Activated naive CD4-positive, alpha-beta T cell treated with anti-CD3 and anti-CD28 coated beads for 36 hours (primary cell): Measurements from ENCODE around the gene SLC12A8. TPM values are rescaled to one million over a fixed set of nuclear protein-coding genes. Genes with fewer than 3 reads are reported as not detected.

Source experiments
- CTCF ChIA-PET: fragments of 350-600 bp; sonication (Branson Sonifier 250); formaldehyde crosslinking; loops from one replicate; lab custom pipeline; 2021; ENCODE audit warnings: antibody characterized with exemption; lab: Charles Lee
- DNase-seq: peaks from one replicate; pipeline ENCODE4 v3.0.0-alpha.2; 2020
- H3K27ac Mint-ChIP-seq: one replicate; pipeline ENCODE4 v1.8.0; 2021; ENCODE audit warnings: mild to moderate bottlenecking, mixed read lengths
- H3K27me3 Mint-ChIP-seq: one replicate; pipeline ENCODE4 v1.8.0; 2021; ENCODE audit warnings: low read depth, mixed read lengths
- H3K36me3 Mint-ChIP-seq: one replicate; pipeline ENCODE4 v1.8.0; 2021; ENCODE audit warnings: low read depth, mixed read lengths
- H3K4me1 Mint-ChIP-seq: one replicate; pipeline ENCODE4 v1.8.0; 2021; ENCODE audit warnings: low read depth, mixed read lengths
- H3K4me3 Mint-ChIP-seq: one replicate; pipeline ENCODE4 v1.8.0; 2021; ENCODE audit warnings: mild to moderate bottlenecking, moderate library complexity, mixed read lengths
- H3K9me3 Mint-ChIP-seq: one replicate; pipeline ENCODE4 v1.8.0; 2021; ENCODE audit warnings: mixed read lengths
- intact Hi-C: fragments of 100-400 bp; cut with micrococcal nuclease; formaldehyde crosslinking; loops from one replicate; pipeline ENCODE4 v1.15.1; 2023
- total RNA-seq, 2 experiments: library from RNA; stranded (reverse); gene quantifications; one replicate each; pipeline ENCODE4 v1.2.3, GENCODE V29; 2021

The SLC12A8 gene
- total RNA-seq, 2 experiments from 2014 or later, result 1.1 TPM

- intact Hi-C loops, result no loop called here
- no peaks in the 10 kb centered on the region for H3K9me3 Mint-ChIP-seq
Observed at GRCh38 chr3:125059488-125060245, 152.9 kb downstream of the SLC12A8 start.

GRCh38 chr3:125058959-125059358, 153.6 kb downstream of the SLC12A8 start:
- CTCF ChIA-PET, result interaction anchor here (0.5 kb wide), 1 partner anchor 270 kb away, joined by 4 read pairs; no protein-coding TSS in a partner anchor
- no peaks in the 10 kb centered on the region for H3K9me3 Mint-ChIP-seq
- peaks cover 3% of the 10 kb centered on the region for H3K27me3 Mint-ChIP-seq
- H3K4me1 Mint-ChIP-seq, result peaks cover 18% of the 10 kb centered on the region
- H3K27ac Mint-ChIP-seq, result no peak overlapping the region
- DNase-seq, result no peak
- no peak overlapping the region for H3K4me3 Mint-ChIP-seq
- intact Hi-C loops, result no loop called here
- H3K36me3 Mint-ChIP-seq, result no peaks in the 10 kb centered on the region

More at GRCh38 chr3:125059488-125060245, 152.9 kb downstream of the SLC12A8 start:
- Mint-ChIP-seq H3K36me3 (no peaks in the 10 kb centered on the region), H3K4me3 (no peak overlapping the region), H3K4me1 (peaks cover 11% of the 10 kb centered on the region), H3K27me3 (peaks cover 5% of the 10 kb centered on the region), H3K27ac (no peak overlapping the region)
- DNase-seq, result no peak
- CTCF ChIA-PET, result no interaction called here

- peaks cover 22% of the 10 kb centered on the region for H3K4me1 Mint-ChIP-seq
- no peak overlapping the region for H3K4me3 Mint-ChIP-seq
- no peaks in the 10 kb centered on the region for H3K9me3 Mint-ChIP-seq
- H3K27ac Mint-ChIP-seq, result no peak overlapping the region
- CTCF ChIA-PET, result interaction anchor here (0.5 kb wide), 1 partner anchor 270 kb away, joined by 4 read pairs; no protein-coding TSS in a partner anchor
- no peak for DNase-seq
- no peaks in the 10 kb centered on the region for H3K36me3 Mint-ChIP-seq
- peaks cover 3% of the 10 kb centered on the region for H3K27me3 Mint-ChIP-seq
- intact Hi-C loops, result no loop called here
Observed at GRCh38 chr3:125058529-125058928, 154.0 kb downstream of the SLC12A8 start.

DNA sequence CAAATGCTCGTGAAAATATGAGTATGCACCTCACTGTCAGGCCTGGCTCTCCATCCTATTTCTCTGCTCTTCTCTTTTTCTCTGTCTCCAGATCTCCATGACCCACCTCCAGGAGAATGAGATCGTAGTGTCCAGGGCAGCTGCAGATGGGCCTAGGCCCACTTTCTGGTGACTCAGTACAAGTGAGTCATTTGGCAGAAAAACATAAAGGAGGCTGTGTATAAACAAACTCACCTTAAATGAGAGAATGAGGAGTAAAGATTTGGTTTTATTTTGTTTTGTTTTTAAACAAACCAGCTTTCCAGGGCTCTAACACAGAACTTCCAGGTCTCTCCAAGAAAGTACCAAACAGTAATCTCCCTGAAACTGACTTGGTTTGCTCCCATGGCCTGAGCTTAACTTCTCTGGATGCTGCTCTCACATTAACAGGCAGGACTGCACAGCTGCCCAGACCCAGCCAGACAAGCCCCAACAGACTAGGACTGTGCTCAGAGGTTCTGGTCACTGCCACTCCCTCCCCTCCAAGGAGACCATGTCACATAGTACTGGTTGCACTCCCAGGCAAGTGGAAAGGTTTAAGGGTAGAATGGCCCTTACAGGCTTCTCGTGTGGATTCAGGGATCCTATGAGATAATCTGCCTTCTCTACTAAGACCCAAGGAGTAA, 155.2 kb downstream of the SLC12A8 start:
- Mint-ChIP-seq H3K27ac (no peak overlapping the region), H3K36me3 (no peaks in the 10 kb centered on the region), H3K4me3 (peak overlapping the region; percentile 57), H3K4me1 (peaks cover 34% of the 10 kb centered on the region), H3K27me3 (peaks cover 3% of the 10 kb centered on the region), H3K9me3 (no peaks in the 10 kb centered on the region)
- DNase-seq, result no peak
- CTCF ChIA-PET, result interaction anchor here (1.9 kb wide), 1 partner anchor 9 kb away, joined by 5 read pairs; no protein-coding TSS in a partner anchor
- intact Hi-C loops, result no loop called here

GRCh38 chr3:125055913-125056745, 156.4 kb downstream of the SLC12A8 start, which contains the start of gene HEG1:
Gene HEG1, minus strand, starts transcription at chr3:125055997. Its CDS starts 107 bp downstream, at chr3:125055890.
- Mint-ChIP-seq H3K36me3 (no peaks in the 10 kb centered on the region), H3K27me3 (no peaks in the 10 kb centered on the region), H3K4me1 (peaks cover 44% of the 10 kb centered on the region), H3K27ac (peak within 1 kb of the TSS; percentile 11), H3K4me3 (peak within 1 kb of the TSS; percentile 80), H3K9me3 (no peaks in the 10 kb centered on the region)
- peak; percentile 78 for DNase-seq
- intact Hi-C loops, result loop anchor here (1.0 kb wide), 1 partner anchor 54 kb away; no protein-coding TSS in a partner anchor
- CTCF ChIA-PET, result interaction anchor here (0.5 to 1.9 kb wide), 2 partner anchors 8 to 405 kb away, joined by 4 to 5 read pairs; no protein-coding TSS in a partner anchor

DNA sequence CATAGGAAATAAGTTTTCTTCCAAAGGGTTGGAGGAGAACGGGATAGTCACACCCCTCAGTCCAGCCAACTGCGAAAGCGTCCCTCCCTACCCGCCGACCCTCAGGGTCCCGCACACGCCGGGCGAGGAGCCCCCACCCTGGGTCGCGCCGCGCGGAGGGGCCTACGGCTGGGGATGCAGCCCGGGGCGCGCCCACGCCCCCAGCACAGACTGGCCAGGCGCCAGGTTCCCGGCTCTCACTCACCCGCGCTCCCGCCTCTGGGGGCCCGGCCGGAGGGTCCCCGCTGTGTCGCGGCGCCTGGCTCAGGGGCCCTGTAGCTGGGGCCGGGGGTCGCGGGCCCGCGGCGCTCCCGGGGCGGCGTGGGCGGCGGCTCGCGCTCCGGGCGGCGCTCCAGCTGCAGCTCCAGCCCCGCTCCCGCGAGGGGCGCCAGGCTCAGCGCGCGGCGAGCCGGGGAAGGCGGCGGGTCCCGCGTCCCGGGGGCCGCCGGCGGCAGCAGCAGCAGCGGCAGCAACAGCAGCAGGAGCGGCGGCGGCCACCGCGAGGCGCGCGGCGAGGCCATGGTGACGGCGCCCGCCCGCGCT, 157.1 kb downstream of the SLC12A8 start:
- intact Hi-C loops, result no loop called here
- H3K4me1 Mint-ChIP-seq, result peaks cover 51% of the 10 kb centered on the region

DNA sequence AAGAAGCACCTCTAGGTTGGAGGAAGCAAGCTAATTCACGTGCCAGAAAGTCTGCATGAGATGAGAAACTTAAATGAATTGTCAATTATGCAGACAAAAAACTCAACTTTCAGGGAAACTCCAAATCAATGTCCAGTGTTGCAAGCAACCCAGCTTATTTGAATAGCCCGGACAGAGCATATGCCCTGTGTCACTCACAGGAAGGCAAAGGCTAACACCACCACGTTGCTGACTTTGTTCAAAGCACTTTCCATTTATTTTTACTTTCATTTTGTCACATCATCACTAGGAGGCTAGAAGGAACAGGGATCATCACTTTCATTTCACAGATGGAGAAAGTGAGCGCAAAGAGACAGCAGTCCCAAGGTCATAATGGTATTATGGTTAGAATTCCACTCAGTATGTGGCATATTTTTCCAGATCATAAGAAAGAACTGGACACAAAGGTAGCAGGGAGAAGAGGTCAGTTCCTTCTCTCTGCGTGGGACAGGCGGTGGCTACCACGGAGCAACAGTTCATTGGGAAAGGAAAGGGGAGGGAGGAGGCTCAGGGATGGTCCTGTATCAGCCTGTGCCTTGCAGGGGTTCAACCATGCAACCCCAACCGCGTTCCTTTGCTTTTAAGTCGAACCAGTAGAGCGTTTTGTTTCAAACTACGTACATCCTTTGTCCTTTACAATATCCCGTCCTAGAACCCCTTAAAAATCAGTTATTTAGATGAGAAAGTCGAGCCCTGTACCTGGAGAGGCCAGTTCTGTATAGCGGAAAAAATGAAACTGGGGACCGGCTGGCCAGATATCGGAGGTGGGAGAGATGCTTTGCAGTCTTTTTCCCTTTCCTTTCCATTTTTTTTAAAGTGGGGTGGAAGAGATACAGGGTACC, 157.9 kb downstream of the SLC12A8 start:
- CTCF ChIA-PET, result interaction anchor here (0.8 kb wide), 1 partner anchor 427 kb away, joined by 3 read pairs; no protein-coding TSS in a partner anchor
- Mint-ChIP-seq H3K4me3 (peak overlapping the region; percentile 80), H3K27ac (peak overlapping the region; percentile 11), H3K4me1 (peaks cover 54% of the 10 kb centered on the region), H3K27me3 (no peaks in the 10 kb centered on the region), H3K9me3 (no peaks in the 10 kb centered on the region), H3K36me3 (peaks cover 4% of the 10 kb centered on the region)
- peak; percentile 30 for DNase-seq
- intact Hi-C loops, result loop anchor here (5.0 kb wide), 1 partner anchor 863 kb away; no protein-coding TSS in a partner anchor

More for the DNA sequence above, 157.1 kb downstream of the SLC12A8 start:
- peak; percentile 20 for DNase-seq
- CTCF ChIA-PET, result interaction anchor here (0.5 kb wide), 1 partner anchor 406 kb away, joined by 4 read pairs; no protein-coding TSS in a partner anchor
- Mint-ChIP-seq H3K9me3 (no peaks in the 10 kb centered on the region), H3K36me3 (peaks cover 2% of the 10 kb centered on the region), H3K27ac (no peak overlapping the region), H3K4me3 (peak overlapping the region; percentile 80), H3K27me3 (no peaks in the 10 kb centered on the region)

DNA sequence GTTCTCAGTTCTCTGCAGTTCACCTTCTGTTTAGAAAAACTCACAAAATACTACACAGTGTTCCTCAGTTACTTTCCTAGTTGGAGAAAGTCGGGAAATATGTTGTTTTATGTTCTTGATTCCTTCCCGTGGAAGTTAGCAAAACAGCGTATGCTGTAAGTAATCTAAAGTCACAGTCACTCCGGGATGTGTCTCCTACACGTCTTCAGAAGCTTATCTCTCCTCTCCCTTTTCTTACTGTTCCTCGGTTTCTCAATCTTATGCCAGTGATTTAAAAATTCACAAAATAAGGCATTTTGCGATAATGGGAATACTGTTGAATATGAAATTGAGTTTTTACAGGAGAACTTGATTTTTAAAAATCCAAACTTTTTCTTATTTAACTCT, 158.5 kb downstream of the SLC12A8 start:
- intact Hi-C loops, result loop anchor here (5.0 kb wide), 1 partner anchor 863 kb away; no protein-coding TSS in a partner anchor
- Mint-ChIP-seq H3K27me3 (no peaks in the 10 kb centered on the region), H3K27ac (no peak overlapping the region), H3K9me3 (no peaks in the 10 kb centered on the region), H3K4me3 (peak overlapping the region; percentile 80), H3K36me3 (peaks cover 4% of the 10 kb centered on the region), H3K4me1 (peaks cover 60% of the 10 kb centered on the region)
- DNase-seq, result no peak
- CTCF ChIA-PET, result interaction anchor here (0.8 to 2.0 kb wide), 2 partner anchors 88 to 427 kb away, joined by 3 to 5 read pairs; no protein-coding TSS in a partner anchor

DNA sequence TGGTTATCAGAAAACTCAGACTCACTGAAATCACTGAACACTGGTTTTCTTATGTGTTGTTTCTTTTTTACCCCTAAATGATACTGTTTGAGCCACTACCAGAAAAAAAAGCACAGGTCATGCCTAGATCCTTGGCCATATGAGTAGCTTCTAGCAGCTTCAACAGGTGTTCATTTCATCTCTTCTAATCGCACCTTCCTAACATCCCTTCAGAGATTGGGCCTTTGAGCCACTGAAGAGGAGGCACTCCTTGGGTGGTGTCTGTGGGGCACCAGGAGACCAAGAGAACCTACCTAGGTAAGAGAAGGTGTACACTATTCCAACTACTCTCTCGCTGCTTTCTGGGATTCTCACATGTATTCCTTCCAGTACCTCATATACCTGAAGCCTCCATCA, 159.2 kb downstream of the SLC12A8 start:
- Mint-ChIP-seq H3K9me3 (no peaks in the 10 kb centered on the region), H3K27me3 (no peaks in the 10 kb centered on the region), H3K4me1 (peaks cover 66% of the 10 kb centered on the region), H3K4me3 (peak overlapping the region; percentile 16), H3K27ac (no peak overlapping the region), H3K36me3 (peaks cover 4% of the 10 kb centered on the region)
- CTCF ChIA-PET, result interaction anchor here (2.0 kb wide), 1 partner anchor 88 kb away, joined by 5 read pairs; no protein-coding TSS in a partner anchor
- intact Hi-C loops, result loop anchor here (2.0 to 5.0 kb wide), 3 partner anchors 321 to 864 kb away; partner anchors contain the start of genes OSBPL11 and ZNF148
- DNase-seq, result no peak

GRCh38 chr3:125052624-125053303, 159.8 kb downstream of the SLC12A8 start:
- Mint-ChIP-seq H3K27ac (peak overlapping the region; percentile 83), H3K4me1 (peaks cover 68% of the 10 kb centered on the region), H3K9me3 (no peaks in the 10 kb centered on the region), H3K27me3 (no peaks in the 10 kb centered on the region), H3K36me3 (peaks cover 4% of the 10 kb centered on the region), H3K4me3 (peak overlapping the region; percentile 59)
- intact Hi-C loops, result loop anchor here (1.0 to 5.0 kb wide), 10 partner anchors 17 to 865 kb away; partner anchors contain the start of genes OSBPL11, SNX4 and ZNF148
- CTCF ChIA-PET, result interaction anchor here (0.7 to 2.0 kb wide), 4 partner anchors 29 to 126 kb away, joined by 3 to 5 read pairs (median 4); no protein-coding TSS in a partner anchor
- no peak for DNase-seq
